ENCODE measurements around the gene ABCC3.

ABCC3 gene

GRCh38 chr17:50645748-50646682 lies 11.3 kb downstream of the ABCC3 start:
- no peak for DNase-seq

- peak; percentile 28 for DNase-seq
These were observed 12.5 kb downstream of the ABCC3 start for GRCh38 chr17:50647187-50647586.

GRCh38 chr17:50649042-50649908 lies 14.6 kb downstream of the ABCC3 start:
- peak; percentile 70 for DNase-seq

- no peak for DNase-seq
These were observed 17.0 kb downstream of the ABCC3 start for GRCh38 chr17:50651661-50652060.

- DNase-seq, result peak; percentile 58
These were observed 19.1 kb downstream of the ABCC3 start for GRCh38 chr17:50653738-50654137.

GRCh38 chr17:50656509-50656908 lies 21.8 kb downstream of the ABCC3 start:
- no peak for DNase-seq

GRCh38 chr17:50657054-50657453 lies 22.4 kb downstream of the ABCC3 start:
- no peak for DNase-seq

GRCh38 chr17:50657627-50658026 lies 22.9 kb downstream of the ABCC3 start:
- DNase-seq, result no peak

GRCh38 chr17:50658616-50659015 lies 23.9 kb downstream of the ABCC3 start:
- no peak for DNase-seq

- DNase-seq, result peak; percentile 31
These were observed 24.5 kb downstream of the ABCC3 start for GRCh38 chr17:50659179-50659578.

GRCh38 chr17:50660042-50660886 lies 25.6 kb downstream of the ABCC3 start:
- peak; percentile 88 for DNase-seq

GRCh38 chr17:50660887-50661345 lies 26.2 kb downstream of the ABCC3 start:
- DNase-seq, result peak; percentile 52

GRCh38 chr17:50661348-50661747 lies 26.7 kb downstream of the ABCC3 start:
- DNase-seq, result no peak

GRCh38 chr17:50661795-50662391 lies 27.2 kb downstream of the ABCC3 start:
- DNase-seq, result peak; percentile 94

- DNase-seq, result no peak
These were observed 28.0 kb downstream of the ABCC3 start for GRCh38 chr17:50662632-50663225.

GRCh38 chr17:50663812-50664374 lies 29.2 kb downstream of the ABCC3 start:
- no peak for DNase-seq

GRCh38 chr17:50664788-50665458 lies 30.2 kb downstream of the ABCC3 start:
- no peak for DNase-seq

- no peak for DNase-seq
These were observed 31.2 kb downstream of the ABCC3 start for GRCh38 chr17:50665838-50666237.

GRCh38 chr17:50666316-50666715 lies 31.6 kb downstream of the ABCC3 start:
- DNase-seq, result no peak

GRCh38 chr17:50667259-50668024 lies 32.8 kb downstream of the ABCC3 start:
- DNase-seq, result peak; percentile 30
